HG02981 (cell line): Measurements from ENCODE around the gene FHIP1A.

ENCODE experiments used
- ATAC-seq: cut with Tn5 transposase; IDR thresholded peaks from one replicate; pipeline ENCODE4 v1.9.1; 2021; ENCODE audit warnings: mild to moderate bottlenecking, moderate library complexity; ENCODE audit not compliant: unreplicated experiment

Gene FHIP1A

DNA sequence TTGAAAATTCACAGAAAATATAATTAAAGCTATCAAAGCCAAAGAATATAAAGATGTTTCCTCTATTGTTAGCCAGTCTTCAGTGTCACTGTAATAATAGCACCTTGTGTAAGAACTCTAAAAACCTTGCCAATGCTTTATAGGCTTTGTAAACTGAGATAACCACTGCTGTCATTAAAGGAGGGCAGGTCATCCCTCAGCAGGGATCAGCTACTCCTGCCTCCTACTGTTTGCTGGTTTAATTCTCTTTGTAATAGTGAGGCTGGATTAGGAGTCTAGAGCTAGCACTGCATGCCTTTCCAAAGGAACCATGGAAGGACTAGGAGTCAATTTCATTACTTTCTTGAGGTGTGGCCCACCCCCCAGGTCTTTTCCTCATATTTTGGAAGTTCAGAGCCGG is 46.2 kb downstream of the FHIP1A start:
- no peak for ATAC-seq

DNA sequence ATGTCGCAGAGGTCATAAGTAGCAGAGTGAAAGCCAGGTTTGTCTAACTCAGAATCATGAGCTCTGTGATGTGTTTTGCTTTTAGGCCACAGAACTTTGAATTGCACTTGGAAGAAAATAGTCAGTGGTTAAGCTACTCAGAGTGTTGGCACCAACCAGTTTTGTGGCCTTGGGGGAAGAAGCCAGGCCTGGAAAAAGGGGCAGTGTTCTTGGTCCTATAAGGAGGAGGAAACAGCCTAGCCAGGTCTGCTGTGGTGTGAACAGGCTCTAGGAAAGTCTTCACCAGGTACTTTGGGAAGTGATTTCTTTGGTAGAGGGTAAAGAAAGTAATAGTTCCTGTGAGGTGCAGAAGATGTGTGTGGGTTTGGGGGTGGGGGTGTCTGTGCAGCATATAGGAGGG is 49.2 kb downstream of the FHIP1A start:
- ATAC-seq = no peak
